GM06990 (cell line): ENCODE results near the gene PDIA6.

ENCODE experiments used
- DNase-seq: peaks from one replicate; pipeline ENCODE4 v3.0.0-alpha.2; 2011; ENCODE audit not compliant: insufficient read length; ENCODE audit errors: extremely low read depth
- H3K27me3 ChIP-seq: replicated peaks from 2 replicates; pipeline ENCODE4 v1.6.0; 2011; ENCODE audit warnings: low read length; ENCODE audit not compliant: control insufficient read depth, insufficient read depth
- H3K36me3 ChIP-seq: 2 replicates; pipeline ENCODE4 v1.5.1; 2011; ENCODE audit warnings: low read length; ENCODE audit not compliant: control insufficient read depth, insufficient read depth
- H3K4me3 ChIP-seq: replicated peaks from 2 replicates; pipeline ENCODE4 v1.5.1; 2011; ENCODE audit warnings: low read depth, mild to moderate bottlenecking, control low read depth, low read length
- TF ChIP-seq, protein P1 (sequence below): IDR thresholded peaks from 2 replicates; pipeline ENCODE4 v1.5.1; 2011; ENCODE audit warnings: low read length, control low read depth, mild to moderate bottlenecking, inconsistent platforms; ENCODE audit not compliant: insufficient read depth, poor library complexity, severe bottlenecking

Gene PDIA6

DNA sequence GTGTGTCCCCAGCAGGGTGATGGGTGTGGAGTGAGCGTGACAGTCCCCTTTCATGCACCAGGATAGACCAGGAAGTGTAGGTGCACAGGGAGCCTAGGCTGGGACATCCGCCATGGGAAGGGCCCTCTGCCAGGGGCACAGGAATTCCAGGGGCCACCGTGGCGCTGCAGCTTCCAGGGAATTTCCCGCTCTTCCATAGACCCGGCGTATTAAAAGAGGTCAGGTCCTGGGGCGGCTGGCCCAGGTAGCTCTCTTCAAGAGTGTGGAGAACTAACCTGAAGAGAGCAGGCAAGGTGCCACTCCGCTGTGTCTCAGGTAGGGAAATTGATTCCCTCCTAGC lies 49.2 kb downstream of the PDIA6 start:
- Histone ChIP-seq H3K36me3 (no peaks in the 10 kb centered on the region), H3K4me3 (no peak overlapping the region), H3K27me3 (peaks cover 2% of the 10 kb centered on the region; the same call in 1 of the 2 replicates)
- no peak for DNase-seq
- TF ChIP-seq, protein P1, sequence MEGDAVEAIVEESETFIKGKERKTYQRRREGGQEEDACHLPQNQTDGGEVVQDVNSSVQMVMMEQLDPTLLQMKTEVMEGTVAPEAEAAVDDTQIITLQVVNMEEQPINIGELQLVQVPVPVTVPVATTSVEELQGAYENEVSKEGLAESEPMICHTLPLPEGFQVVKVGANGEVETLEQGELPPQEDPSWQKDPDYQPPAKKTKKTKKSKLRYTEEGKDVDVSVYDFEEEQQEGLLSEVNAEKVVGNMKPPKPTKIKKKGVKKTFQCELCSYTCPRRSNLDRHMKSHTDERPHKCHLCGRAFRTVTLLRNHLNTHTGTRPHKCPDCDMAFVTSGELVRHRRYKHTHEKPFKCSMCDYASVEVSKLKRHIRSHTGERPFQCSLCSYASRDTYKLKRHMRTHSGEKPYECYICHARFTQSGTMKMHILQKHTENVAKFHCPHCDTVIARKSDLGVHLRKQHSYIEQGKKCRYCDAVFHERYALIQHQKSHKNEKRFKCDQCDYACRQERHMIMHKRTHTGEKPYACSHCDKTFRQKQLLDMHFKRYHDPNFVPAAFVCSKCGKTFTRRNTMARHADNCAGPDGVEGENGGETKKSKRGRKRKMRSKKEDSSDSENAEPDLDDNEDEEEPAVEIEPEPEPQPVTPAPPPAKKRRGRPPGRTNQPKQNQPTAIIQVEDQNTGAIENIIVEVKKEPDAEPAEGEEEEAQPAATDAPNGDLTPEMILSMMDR = no peak

DNA sequence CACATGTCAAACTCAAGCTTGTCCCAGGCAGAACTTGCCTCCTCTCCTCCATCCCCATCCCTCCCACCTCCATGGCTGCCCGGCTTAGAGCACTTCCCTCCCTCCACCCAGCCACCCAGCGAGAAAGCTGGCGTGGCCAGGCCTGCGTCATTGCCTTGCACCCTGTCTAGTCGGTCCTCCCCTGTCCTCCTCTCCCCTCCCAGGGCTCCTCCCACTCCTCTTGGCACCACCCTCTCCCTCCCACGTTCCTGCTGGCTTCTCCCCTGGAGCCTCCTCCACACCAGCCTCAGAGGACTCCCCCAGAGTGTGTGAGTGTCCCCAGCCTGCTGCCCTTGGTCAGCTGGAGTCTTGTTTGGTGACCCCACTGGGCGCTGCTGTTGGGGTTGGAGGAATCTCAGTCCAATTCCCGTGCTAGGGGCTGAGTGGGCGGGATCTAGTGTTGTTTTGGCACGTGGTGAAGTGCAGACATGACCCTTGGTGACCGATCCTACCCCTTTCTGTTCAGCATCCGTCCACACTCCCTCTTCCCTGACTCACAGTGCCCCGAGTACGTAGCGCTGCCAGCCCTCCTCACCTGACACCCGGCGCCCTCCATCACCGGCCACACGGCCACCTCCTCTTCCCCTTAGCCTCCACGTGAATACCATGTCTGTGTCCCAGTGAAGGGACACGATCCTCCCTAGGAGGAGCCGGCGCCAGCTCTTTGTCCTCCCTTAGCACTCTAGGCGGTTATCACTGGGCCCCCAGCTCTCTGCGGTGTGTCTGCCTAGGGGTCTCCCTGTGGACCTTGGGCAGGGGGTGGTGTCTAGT lies 49.7 kb downstream of the PDIA6 start:
- no peak for DNase-seq
- TF ChIP-seq, protein P1 = no peak
- Histone ChIP-seq H3K36me3 (no peaks in the 10 kb centered on the region), H3K27me3 (peaks cover 2% of the 10 kb centered on the region; the same call in 1 of the 2 replicates), H3K4me3 (no peak overlapping the region)

DNA sequence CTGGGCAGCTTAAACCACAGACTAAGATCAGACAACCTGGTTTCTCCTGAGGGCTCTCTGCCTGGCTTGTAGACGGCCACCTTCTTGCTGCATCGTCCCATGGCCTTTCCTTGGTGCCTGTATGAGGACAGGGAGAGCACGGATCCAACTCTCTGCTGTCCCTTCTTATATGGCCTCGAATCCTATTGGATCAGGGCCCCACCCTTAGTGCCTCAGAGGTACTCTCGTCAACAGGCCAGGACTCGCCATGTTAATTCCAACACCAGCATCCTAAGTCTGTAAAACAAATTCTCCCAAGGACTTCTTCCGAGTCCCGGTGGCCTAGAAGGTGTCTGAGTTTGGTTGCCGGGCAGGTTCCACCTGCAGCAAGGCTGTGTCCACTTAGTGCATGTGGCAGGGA lies 51.0 kb downstream of the PDIA6 start:
- TF ChIP-seq, protein P1 = no peak
- DNase-seq = no peak
- Histone ChIP-seq H3K4me3 (no peak overlapping the region), H3K27me3 (peaks cover 2% of the 10 kb centered on the region; the same call in 1 of the 2 replicates), H3K36me3 (no peaks in the 10 kb centered on the region)

DNA sequence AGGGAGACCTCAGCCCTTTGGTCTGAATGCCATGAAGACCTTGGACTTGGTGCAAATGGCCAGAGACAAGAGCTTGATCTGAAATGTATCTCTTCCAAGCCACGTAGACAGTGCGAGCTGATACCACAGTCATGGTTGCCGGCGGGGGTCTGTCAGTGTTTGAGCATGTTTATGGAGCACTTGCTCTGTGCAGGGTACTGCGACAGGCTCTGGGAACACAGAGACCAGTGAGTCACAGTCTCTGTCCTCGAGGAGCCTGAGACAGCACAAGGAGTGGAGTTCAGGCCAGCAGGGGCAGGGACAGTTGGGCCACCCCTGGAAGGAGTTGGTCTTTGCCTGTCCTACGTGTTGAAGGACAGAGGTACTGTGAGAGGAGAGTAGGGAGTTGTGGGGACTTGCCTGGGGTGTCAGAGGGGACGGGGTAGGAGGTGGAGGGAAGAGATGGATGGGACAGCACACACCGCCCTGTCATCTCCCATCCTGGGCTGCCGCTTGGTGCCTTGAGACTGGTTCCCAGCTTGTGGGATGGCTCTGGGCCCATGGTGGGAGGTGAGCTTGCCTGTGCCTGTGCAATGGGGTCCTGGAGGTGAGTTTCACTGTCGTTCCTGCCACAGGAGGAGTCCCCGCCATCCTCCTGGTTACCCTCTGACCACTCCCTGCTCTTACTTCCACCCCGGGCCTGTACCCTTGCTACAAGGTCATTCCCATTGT lies 51.6 kb downstream of the PDIA6 start:
- peaks cover 2% of the 10 kb centered on the region; the same call in 1 of the 2 replicates for H3K27me3 ChIP-seq
- no peaks in the 10 kb centered on the region for H3K36me3 ChIP-seq
- DNase-seq = no peak
- no peak overlapping the region for H3K4me3 ChIP-seq
- TF ChIP-seq, protein P1 = no peak

DNA sequence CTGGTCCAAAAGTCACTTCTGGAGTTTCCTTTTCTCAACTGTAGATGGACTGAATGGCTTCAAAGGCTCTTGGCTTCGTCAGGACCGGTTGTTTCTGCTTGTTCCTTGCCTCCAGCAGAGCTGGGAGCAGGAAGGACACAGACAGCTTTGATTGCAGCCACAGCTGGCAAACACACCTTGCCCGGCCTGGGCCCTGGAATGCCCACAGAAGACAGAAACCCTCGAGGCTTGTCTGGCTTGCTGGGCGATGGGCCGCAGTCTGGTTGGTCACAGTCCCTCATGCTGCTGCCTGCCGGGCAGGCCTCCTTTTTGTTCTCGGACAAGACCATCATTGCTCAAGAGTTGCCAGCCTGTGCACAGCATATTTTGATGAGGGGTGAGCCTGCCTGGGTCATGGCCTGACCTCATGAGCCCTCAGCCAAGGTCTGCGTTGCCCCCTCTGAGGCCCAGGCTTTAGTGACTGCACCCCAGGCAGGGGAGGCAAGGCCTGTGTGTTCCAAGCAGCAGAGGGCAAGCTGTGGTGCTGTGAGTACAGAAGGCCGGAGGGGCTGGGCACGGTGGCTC lies 53.4 kb downstream of the PDIA6 start:
- TF ChIP-seq, protein P1 = no peak
- H3K36me3 ChIP-seq = no peaks in the 10 kb centered on the region
- no peak overlapping the region for H3K4me3 ChIP-seq
- H3K27me3 ChIP-seq = no peaks in the 10 kb centered on the region; the same call in 1 of the 2 replicates
- DNase-seq = no peak
